ENCODE data around the gene SHPK.
"Not testable (repeated sequence)": the region's sequence is repeated elsewhere in the genome, so short reads cannot be mapped to it uniquely, and the experiment has no call there.

The SHPK gene

GRCh38 chr17:3585826-3586225 lies 50.2 kb downstream of the SHPK start:
- no peak for DNase-seq

GRCh38 chr17:3583456-3583855 lies 52.6 kb downstream of the SHPK start:
- no peak for DNase-seq

GRCh38 chr17:3582915-3583314 lies 53.1 kb downstream of the SHPK start:
- no peak for DNase-seq

- DNase-seq = not testable (repeated sequence)
These were observed 57.4 kb downstream of the SHPK start for GRCh38 chr17:3578667-3579066.

GRCh38 chr17:3576970-3577369 lies 59.1 kb downstream of the SHPK start:
- DNase-seq = no peak

GRCh38 chr17:3575511-3575910 lies 60.5 kb downstream of the SHPK start:
- no peak for DNase-seq

GRCh38 chr17:3574231-3574630 lies 61.8 kb downstream of the SHPK start:
- no peak for DNase-seq

GRCh38 chr17:3573246-3574100 lies 62.6 kb downstream of the SHPK start:
- DNase-seq = no peak

GRCh38 chr17:3572231-3572630 lies 63.8 kb downstream of the SHPK start:
- DNase-seq = no peak

- no peak for DNase-seq
These were observed 64.8 kb downstream of the SHPK start for GRCh38 chr17:3571043-3571900.

GRCh38 chr17:3569534-3570137 lies 66.4 kb downstream of the SHPK start:
- no peak for DNase-seq

GRCh38 chr17:3566551-3566950 lies 69.5 kb downstream of the SHPK start:
- no peak for DNase-seq

- no peak for DNase-seq
These were observed 70.9 kb downstream of the SHPK start for GRCh38 chr17:3565143-3565542.

GRCh38 chr17:3564241-3564640 lies 71.8 kb downstream of the SHPK start:
- not testable (repeated sequence) for DNase-seq

- DNase-seq = no peak
These were observed 76.8 kb downstream of the SHPK start for GRCh38 chr17:3559270-3559645.

- DNase-seq = peak; percentile 93
These were observed 77.3 kb downstream of the SHPK start for GRCh38 chr17:3558603-3559269.

Measured in RPMI8226 (cell line).